ENCODE measurements around the gene FUT3.

FUT3 gene

DNA sequence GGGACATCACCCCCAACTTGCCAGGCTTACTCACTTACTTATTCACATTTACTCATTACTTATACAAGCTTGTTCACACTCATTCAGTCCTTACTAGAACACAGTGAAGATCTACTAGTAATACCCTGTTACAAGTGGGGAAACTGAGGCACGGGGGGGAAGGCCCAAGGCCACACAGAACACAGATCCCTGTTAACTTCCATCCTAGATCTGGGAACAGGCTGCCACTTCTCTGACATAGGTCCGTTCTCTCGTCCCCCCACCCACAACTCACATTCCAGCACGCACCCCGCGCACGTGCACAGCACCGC lies 47.9 kb downstream of the FUT3 start:
- no peak for DNase-seq (ENCODE audit: low read depth, low spot score)

DNA sequence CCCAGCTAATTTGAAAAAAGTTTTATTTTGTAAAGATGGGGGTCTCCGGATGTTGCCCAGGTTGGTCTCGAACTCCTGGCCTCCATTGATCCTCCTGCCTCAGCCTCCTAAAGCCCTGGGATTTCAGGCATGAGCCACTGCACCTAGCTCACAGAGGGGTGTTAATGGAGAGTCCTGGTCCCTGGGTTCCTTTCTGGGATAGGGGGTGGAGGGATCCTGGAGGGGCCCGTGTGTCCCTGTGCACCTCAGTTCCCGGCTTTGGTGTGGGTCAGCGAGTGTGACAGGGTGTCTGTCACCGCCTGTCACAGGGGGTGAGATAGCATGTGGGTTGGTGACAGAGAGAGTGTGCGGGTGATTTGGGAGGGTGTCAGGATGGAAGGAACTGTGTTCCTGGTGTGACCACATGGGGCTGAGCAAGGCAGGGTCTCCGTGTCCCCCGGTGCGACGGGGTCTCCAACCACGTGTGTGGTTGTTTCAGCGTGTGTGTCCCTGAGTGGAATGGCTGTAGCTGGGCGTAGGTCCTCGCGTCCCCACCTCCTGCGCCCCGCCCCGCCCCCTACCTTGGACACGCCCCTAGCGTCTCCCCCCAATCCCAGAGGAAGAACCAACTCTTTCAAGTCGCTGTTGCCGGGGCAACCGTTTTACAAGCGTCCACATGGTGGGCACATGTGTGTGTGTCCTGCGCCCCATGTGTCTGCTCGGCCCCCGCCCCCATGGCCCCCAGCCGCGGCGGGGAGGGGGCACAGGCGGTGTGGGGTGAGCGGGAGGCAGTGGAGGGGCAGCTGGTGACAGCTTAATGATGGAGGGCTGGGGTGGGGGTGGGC lies 49.2 kb downstream of the FUT3 start:
- no peak for DNase-seq (ENCODE audit: low read depth, low spot score)

DNA sequence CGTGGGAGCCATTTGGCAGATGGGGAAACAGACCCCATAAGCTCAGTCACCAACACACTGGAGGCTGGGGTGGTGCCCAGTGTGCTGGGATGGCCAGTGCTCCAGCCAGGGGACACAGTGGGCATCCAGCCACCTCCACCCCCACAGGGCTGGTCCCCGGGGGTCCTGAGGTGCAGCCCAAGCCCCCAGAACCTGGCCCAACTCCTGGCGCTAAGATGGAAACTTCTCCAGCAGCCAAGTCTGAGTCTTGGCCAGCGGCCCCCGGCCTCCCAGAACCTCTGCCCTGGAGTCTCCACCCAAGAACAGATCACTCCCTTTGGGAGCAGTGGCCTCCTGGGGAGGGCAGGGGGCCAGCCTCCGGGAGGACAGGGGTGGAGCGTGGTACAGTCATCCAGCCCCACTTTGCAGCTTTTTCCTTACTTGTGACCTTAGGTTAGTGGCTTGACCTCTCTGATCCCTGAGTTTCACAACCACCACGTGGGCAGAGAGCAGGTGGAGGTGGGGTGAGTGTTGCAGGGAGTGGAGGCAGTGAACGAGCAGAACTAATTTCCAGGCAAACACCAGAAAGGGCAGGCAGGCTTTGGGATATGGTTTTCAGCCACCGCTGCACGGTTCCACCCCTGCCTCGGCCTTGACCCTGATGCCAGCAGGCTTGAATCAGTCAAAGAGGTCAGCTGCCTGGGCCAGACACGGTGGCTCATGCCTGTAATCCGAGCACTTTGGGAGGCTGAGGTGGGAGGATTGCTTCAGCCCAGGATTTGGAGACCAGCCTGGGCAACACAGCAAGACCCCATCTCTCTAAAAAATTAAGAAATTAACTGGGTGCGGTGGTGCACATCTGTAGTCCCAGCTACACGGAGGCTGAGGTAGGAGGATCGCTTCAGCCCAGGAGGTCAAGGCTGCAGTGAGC lies 50.6 kb downstream of the FUT3 start:
- DNase-seq (ENCODE audit: low read depth, low spot score): no peak

DNA sequence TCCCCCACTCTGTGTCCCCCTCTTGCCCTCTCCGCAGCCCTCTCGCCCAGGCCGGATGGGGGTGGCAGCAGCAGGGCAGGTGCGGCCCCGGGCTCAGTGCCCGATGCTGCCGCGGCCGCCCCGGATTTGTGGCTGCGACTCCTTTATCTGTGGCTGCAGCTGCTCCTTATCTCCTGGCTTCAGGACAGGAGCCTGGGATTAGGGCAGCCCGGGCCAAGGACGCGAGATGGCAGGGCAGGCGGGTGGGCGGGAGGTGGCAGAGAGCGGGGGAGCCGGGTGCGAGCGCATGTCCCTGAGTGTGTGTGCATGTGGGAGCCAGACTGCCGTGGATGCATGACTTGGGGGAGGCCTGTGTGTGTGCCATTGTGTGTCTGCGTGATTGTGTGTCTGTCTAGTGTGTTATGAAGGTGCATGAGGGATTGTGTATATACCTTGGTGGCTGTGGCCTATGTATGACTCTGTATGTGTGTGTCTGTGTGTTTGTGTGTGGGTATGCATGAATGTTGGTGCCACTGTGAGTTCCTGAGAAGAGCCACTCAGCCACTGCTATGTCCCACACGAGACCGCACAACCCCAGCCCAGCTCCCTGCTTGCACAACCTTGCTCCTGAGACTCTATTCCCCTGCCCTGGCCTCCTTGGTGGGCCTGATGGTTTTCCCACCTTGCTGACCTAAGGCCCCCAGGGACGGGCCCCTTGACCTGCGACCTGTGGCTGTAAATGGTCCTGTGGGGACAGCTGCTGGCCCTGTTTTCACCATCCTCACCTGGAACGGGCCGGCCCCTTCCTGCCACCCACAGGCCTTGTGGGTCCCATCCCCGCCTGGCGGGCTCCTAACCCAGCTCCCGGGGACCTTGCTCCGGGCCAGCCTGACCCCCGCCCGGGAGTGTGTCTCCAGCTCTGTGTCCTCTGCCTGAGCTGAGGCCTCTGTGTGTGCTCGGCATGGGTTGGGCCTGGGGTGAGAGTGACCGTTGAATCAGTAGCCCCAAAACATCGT lies 51.7 kb downstream of the FUT3 start:
- DNase-seq (ENCODE audit: low read depth, low spot score): no peak

DNA sequence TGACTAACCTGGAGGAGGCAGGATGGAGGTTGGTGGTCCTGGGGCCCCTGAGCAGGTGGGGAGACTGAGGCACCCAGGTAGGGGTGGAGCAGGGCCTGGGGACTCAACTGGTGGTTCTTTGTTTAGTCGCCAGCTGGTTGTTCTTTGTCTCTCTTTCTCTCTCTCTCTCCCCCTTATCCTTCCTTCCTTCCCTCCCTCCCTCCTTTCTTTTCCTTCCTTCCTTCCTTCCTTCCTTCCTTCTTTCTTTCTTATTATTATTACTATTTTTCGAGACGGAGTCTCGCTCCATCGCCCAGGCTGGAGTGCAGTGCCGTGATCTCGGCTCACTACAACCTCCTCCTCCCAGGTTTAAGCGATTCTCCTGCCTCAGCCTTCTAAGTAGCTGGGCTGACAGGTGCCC lies 53.0 kb downstream of the FUT3 start:
- no peak for DNase-seq (ENCODE audit: low read depth, low spot score)

DNA sequence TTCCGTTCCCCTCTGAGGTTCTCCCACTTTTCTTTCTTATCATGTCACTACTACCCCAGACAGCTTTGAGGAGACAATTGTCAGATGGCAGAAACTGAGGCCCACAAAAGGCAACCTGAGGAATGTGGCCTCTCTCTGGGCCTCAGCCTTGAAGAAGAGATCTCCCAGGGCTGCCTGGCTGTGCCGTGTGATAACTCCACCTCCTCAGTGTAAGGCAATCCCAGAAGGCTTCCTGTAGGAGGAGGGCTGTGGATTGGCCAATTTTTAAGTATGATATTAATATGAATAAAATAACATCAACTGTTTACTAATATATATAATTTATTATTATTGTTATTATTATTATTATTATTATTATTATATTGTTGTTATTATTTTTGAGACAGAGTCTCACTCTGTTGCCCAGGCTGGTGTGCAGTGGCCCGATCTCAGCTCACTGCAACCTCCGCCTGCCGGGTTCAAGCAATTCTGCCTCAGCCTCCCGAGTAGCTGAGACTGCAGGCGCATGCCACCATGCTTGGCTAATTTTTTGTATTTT lies 55.8 kb downstream of the FUT3 start:
- DNase-seq (ENCODE audit: low read depth, low spot score): no peak

DNA sequence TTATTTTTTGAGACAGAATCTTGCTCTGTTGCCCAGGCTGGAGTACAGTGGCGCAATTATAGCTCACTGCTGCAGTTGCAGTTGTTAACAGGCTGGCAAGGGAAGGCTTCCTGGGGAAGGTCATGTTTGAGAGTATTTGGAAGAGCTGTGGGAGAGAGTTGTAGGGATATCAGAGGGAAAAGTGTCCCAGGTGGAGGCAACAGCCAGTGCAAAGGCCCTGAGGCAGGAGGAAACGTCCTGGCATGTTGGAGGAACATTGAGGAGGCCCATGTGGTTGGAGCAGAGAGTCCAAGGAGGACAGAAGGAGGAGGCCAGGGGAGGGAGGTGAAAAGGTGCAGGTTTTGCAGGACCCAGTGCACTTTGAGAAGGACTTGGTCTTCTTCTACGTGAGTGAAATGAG lies 58.1 kb downstream of the FUT3 start:
- no peak for DNase-seq (ENCODE audit: low read depth, low spot score)

Measured in activated CD4-positive, CD25-positive, alpha-beta regulatory T cell treated with anti-CD3 and anti-CD28 coated beads, Interleukin-2, amount 50 U/mL, for 16 hours (primary cell).